ENCODE data around the gene FCHO2. TPM values are rescaled to one million over a fixed set of nuclear protein-coding genes. Genes with fewer than 3 reads are reported as not detected.

The FCHO2 gene
- total RNA-seq, 1 experiment from 2014 or later = 5.1 TPM

Other genes with a start within 250 kb of the FCHO2 start
- gene TNPO1, start 139.4 kb upstream of the FCHO2 start, total RNA-seq (2014; rRNA removed; shearing (Covaris generic); ENCODE audit: low replicate concordance) = 94.1 and 95.7 TPM in 2 replicates
- gene TMEM171, start 164.5 kb downstream of the FCHO2 start, total RNA-seq (2014; rRNA removed; shearing (Covaris generic); ENCODE audit: low replicate concordance) = not detected in 2 replicates
- gene TMEM174, start 217.2 kb downstream of the FCHO2 start, total RNA-seq (2014; rRNA removed; shearing (Covaris generic); ENCODE audit: low replicate concordance) = not detected in 2 replicates